PC-3 (cell line): ENCODE data around the gene SNED1. TPM values are rescaled to one million over a fixed set of nuclear protein-coding genes. Genes with fewer than 3 reads are reported as not detected.

Source experiments
- ATAC-seq: fragments of 200-7000 bp; cut with Tn5 transposase; 2 replicates; pipeline ENCODE4 v1.9.1; 2020; ENCODE audit warnings: mild to moderate bottlenecking, moderate library complexity
- BruUV-seq: library from RNA; stranded (reverse); fragments of 400-500 nt; replicated peaks from 2 replicates; lab custom pipeline; 2021; lab: Mats Ljungman, UMichigan
- CTCF ChIA-PET: fragments of 300-600 bp; sonication (Branson Sonifier 250); formaldehyde crosslinking; loops from one replicate; lab custom pipeline; 2022; ENCODE audit warnings: antibody characterized with exemption; lab: Charles Lee
- POLR2A ChIA-PET: fragments of 300-600 bp; sonication (Branson Sonifier 250); formaldehyde crosslinking; loops from one replicate; lab custom pipeline; 2022; ENCODE audit warnings: antibody characterized with exemption; ENCODE audit not compliant: unreplicated experiment; lab: Charles Lee
- DNase-seq: peaks from one replicate; pipeline ENCODE4 v3.0.0-alpha.2; 2015
- H2AFZ ChIP-seq: fragments of 300-600 bp; sonication (generic); 2 replicates; pipeline ENCODE4 v1.6.0; 2016; ENCODE audit warnings: antibody characterized with exemption, low read length
- H3F3A ChIP-seq: fragments of 300-600 bp; sonication (generic); one replicate; pipeline ENCODE4 v1.6.0; 2017; ENCODE audit warnings: antibody characterized with exemption, low read length, control low read depth, mild to moderate bottlenecking; ENCODE audit not compliant: unreplicated experiment
- H3K27ac ChIP-seq: fragments of 300-600 bp; sonication (generic); 2 replicates; pipeline ENCODE4 v1.5.1; 2016; ENCODE audit warnings: mild to moderate bottlenecking, low read length
- H3K27me3 ChIP-seq: fragments of 300-600 bp; sonication (generic); 2 replicates; pipeline ENCODE4 v1.6.1; 2016; ENCODE audit warnings: low read length, mixed read lengths
- H3K36me3 ChIP-seq: fragments of 300-600 bp; sonication (generic); 2 replicates; pipeline ENCODE4 v1.6.1; 2016; ENCODE audit warnings: low read depth, mixed run types, low read length, mixed read lengths
- H3K4me1 ChIP-seq: fragments of 300-600 bp; sonication (generic); 2 replicates; pipeline ENCODE4 v1.5.1; 2016; ENCODE audit warnings: low read length; ENCODE audit not compliant: insufficient read depth
- H3K4me2 ChIP-seq: fragments of 300-600 bp; sonication (generic); 2 replicates; pipeline ENCODE4 v1.6.0; 2016; ENCODE audit warnings: low read length
- H3K4me3 ChIP-seq: fragments of 300-600 bp; sonication (generic); 2 replicates; pipeline ENCODE4 v1.5.1; 2016; ENCODE audit warnings: mild to moderate bottlenecking, low read length, mixed read lengths
- H3K79me2 ChIP-seq: fragments of 300-600 bp; sonication (generic); 2 replicates; pipeline ENCODE4 v1.6.1; 2017; ENCODE audit warnings: low read length, mixed read lengths
- H3K9ac ChIP-seq: fragments of 300-600 bp; sonication (generic); 2 replicates; pipeline ENCODE4 v1.6.0; 2016; ENCODE audit warnings: mild to moderate bottlenecking, low read length
- H3K9me2 ChIP-seq: fragments of 300-600 bp; sonication (generic); replicated peaks from 2 replicates; pipeline ENCODE4 v1.6.1; 2016; ENCODE audit warnings: mixed run types, low read length, mixed read lengths
- H3K9me3 ChIP-seq: fragments of 300-600 bp; sonication (generic); 2 replicates; pipeline ENCODE4 v1.6.1; 2016; ENCODE audit warnings: low read length, mixed read lengths
- H4K20me1 ChIP-seq: fragments of 300-600 bp; sonication (generic); 2 replicates; pipeline ENCODE4 v1.6.1; 2016; ENCODE audit warnings: low read length, mixed read lengths
- EZH2 ChIP-seq: fragments of 300-600 bp; sonication (generic); IDR thresholded peaks from one replicate; pipeline ENCODE4 v1.6.1; 2017; ENCODE audit warnings: antibody characterized with exemption, mild to moderate bottlenecking, low read length; ENCODE audit not compliant: unreplicated experiment
- EZH2phosphoT487 ChIP-seq: fragments of 300-600 bp; sonication (generic); IDR thresholded peaks from 2 replicates; pipeline ENCODE4 v1.6.1; 2018; ENCODE audit warnings: mild to moderate bottlenecking, antibody characterized with exemption, low read length, borderline replicate concordance
- intact Hi-C: fragments of 100-400 bp; cut with micrococcal nuclease; formaldehyde crosslinking; loops from 2 replicates; pipeline ENCODE4 v1.9.0; 2023
- total RNA-seq: library from RNA; depleted of rRNA; stranded (reverse); fragments of >200 nt; gene quantifications from 2 replicates; pipeline ENCODE4 v1.2.3, GENCODE V29; 2014
- TF ChIP-seq, protein P1 (sequence below): fragments of 300-600 bp; sonication (generic); conservative IDR thresholded peaks from 2 replicates; pipeline ENCODE4 v1.5.1; 2017; ENCODE audit warnings: antibody characterized with exemption, low read depth, mild to moderate bottlenecking, low read length

The SNED1 gene
- total RNA-seq, 1 experiment from 2014 or later, result 0.66 TPM

DNA sequence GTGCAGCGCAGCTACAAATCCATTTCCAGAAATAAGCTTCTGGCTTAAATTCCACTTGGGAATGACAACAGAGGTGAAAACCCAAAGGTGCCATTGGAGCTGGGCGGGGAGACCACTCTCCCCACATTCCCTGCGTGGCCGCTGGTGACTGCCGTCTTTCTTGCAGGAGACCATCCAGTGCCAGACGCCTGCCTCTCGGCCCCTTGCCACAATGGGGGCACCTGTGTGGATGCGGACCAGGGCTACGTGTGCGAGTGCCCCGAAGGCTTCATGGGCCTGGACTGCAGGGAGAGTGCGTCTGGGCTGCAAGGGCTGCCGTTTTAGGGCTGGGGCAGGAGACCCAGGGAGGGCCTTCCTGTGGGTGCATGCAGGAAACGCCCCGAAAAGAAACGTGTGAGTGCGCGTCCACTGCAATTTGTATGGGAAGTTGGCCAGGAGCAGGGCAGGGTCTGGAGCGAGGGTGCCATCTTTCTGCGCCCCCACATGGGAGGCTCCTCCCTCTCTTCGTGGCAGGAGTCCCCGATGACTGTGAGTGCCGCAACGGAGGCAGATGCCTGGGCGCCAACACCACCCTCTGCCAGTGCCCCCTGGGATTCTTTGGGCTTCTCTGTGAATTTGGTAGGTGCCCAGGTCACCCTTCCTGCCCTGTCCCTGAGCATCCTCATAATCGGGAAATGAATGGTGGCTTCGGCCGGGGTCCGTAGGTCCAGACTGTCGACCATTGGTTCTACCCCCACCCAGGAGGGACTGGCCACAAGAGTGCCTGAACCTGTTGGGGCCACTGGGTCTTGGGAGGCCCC lies 49.9 kb downstream of the SNED1 start:
- no peak overlapping the region for H3K27ac ChIP-seq
- DNase-seq (no peak), ATAC-seq (no peak)
- H4K20me1 ChIP-seq, result no peaks in the 10 kb centered on the region
- H3F3A ChIP-seq, result no peaks in the 10 kb centered on the region
- H3K4me1 ChIP-seq, result no peaks in the 10 kb centered on the region
- no peak overlapping the region for H3K4me3 ChIP-seq
- no peak overlapping the region for H2AFZ ChIP-seq
- H3K9me2 ChIP-seq, result no peaks in the 10 kb centered on the region
- no peak overlapping the region for H3K9ac ChIP-seq
- H3K4me2 ChIP-seq, result no peak overlapping the region
- TF ChIP-seq, protein P1, sequence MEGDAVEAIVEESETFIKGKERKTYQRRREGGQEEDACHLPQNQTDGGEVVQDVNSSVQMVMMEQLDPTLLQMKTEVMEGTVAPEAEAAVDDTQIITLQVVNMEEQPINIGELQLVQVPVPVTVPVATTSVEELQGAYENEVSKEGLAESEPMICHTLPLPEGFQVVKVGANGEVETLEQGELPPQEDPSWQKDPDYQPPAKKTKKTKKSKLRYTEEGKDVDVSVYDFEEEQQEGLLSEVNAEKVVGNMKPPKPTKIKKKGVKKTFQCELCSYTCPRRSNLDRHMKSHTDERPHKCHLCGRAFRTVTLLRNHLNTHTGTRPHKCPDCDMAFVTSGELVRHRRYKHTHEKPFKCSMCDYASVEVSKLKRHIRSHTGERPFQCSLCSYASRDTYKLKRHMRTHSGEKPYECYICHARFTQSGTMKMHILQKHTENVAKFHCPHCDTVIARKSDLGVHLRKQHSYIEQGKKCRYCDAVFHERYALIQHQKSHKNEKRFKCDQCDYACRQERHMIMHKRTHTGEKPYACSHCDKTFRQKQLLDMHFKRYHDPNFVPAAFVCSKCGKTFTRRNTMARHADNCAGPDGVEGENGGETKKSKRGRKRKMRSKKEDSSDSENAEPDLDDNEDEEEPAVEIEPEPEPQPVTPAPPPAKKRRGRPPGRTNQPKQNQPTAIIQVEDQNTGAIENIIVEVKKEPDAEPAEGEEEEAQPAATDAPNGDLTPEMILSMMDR, result no peak
- no peak for TF ChIP-seq EZH2phosphoT487
- TF ChIP-seq EZH2, result no peak
- peaks cover 14% of the 10 kb centered on the region for H3K9me3 ChIP-seq
- H3K79me2 ChIP-seq, result no peaks in the 10 kb centered on the region
- POLR2A ChIA-PET, result no interaction called here
- H3K27me3 ChIP-seq, result no peaks in the 10 kb centered on the region
- H3K36me3 ChIP-seq, result no peaks in the 10 kb centered on the region
- intact Hi-C loops, result no loop called here
- BruUV-seq, result no TSS peak
- CTCF ChIA-PET, result no interaction called here

DNA sequence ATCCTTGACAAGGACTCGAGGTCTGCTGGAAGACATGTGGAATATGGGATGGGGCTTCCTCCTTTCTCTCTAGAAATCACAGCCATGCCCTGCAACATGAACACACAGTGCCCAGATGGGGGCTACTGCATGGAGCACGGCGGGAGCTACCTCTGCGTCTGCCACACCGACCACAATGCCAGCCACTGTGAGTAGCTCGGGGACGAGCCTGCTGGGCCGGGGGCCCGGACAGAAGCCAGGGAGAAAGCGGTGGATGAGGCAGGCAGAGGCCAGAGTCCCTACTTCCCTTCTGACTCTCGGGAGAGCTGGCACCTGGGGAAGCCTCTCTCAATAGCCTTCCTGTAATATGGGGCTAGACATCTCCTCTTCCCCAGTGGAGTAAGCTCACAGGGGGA lies 50.5 kb downstream of the SNED1 start:
- H2AFZ ChIP-seq, result no peak overlapping the region

More for the DNA sequence above, 50.5 kb downstream of the SNED1 start:
- ChIA-PET CTCF (no interaction called here), POLR2A (no interaction called here)
- no peaks in the 10 kb centered on the region for H3K9me2 ChIP-seq
- TF ChIP-seq EZH2phosphoT487, result no peak
- TF ChIP-seq, protein P1, result no peak
- TF ChIP-seq EZH2, result no peak
- H3K36me3 ChIP-seq, result no peaks in the 10 kb centered on the region
- no peaks in the 10 kb centered on the region for H4K20me1 ChIP-seq
- no peak overlapping the region for H3K4me2 ChIP-seq
- ATAC-seq, result no peak
- intact Hi-C loops, result no loop called here
- no peaks in the 10 kb centered on the region for H3K27me3 ChIP-seq
- no peaks in the 10 kb centered on the region for H3K4me1 ChIP-seq
- no peaks in the 10 kb centered on the region for H3K79me2 ChIP-seq
- no peak overlapping the region for H3K4me3 ChIP-seq
- H3K27ac ChIP-seq, result no peak overlapping the region
- peaks cover 14% of the 10 kb centered on the region for H3K9me3 ChIP-seq
- BruUV-seq, result no TSS peak
- H3K9ac ChIP-seq, result no peak overlapping the region
- no peak for DNase-seq
- H3F3A ChIP-seq, result no peaks in the 10 kb centered on the region
